ENCODE data around the gene ELAPOR1. TPM values are rescaled to one million over a fixed set of nuclear protein-coding genes. Genes with fewer than 3 reads are reported as not detected.

Gene ELAPOR1
- 0.13 and 0.48 TPM in 2 replicates for total RNA-seq

GRCh38 chr1:109113590-109114341 lies at the start of gene ELAPOR1:
Gene ELAPOR1, plus strand, starts transcription at chr1:109114115. Its CDS starts 69 bp downstream, at chr1:109114184.

DNA sequence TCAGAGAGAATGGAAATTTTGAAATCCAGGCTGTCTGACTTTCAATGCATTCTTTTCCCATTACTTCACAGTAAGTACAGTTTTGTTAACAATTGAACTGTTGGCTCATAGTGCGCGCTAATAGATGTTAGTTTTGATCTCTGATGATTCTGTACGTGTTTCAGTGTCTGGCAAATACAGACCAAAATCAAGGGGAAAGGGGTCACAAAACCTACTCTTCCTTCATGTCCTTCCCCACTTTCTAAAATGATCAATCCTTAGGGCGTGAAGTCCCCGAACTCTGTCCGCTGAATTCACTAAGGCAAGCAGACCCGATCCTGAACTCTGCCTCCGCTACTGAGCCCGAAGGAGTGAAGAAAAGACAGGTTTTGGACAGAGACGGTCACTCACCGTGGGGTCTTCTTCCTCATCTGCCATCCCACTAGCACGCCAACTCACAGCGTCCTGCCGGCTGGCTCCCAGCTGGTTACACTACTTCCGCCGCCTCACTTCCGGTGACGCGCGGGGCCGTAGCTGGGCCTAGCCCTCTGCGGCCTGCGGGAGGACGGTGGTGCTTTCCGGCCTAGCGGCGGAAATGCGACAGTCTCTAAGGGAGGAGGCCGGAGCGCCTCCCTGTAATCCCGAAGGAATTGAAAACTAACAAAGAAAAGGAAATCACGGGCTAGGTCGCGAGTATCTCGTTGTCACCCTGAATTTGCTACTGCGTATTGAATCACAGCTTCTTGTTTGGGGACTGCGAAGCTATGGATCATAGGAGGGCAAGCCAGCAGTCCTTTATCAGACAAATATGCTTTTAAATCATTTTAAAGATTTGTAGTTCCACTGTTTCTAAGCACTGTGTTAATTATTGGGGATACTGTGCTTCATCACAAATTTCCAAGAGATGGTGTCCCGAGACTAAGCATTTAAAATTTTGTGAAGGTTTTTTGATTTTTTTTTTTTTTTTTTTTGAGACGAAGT lies 38.1 kb upstream of the ELAPOR1 start, which contains the start of gene TAF13:
TSS of gene TAF13 (minus strand) at position 473 of the 960 bp plus-strand sequence. CDS start at position 417, 56 bp downstream.

GRCh38 chr1:109090196-109091077 lies 23.5 kb upstream of the ELAPOR1 start, which contains the start of gene TMEM167B:
Gene TMEM167B, plus strand, starts transcription at chr1:109090764. Its CDS starts 109 bp downstream, at chr1:109090873.

Other genes starting within 250 kb of the ELAPOR1 start
- gene GPSM2, start 237.1 kb upstream of the ELAPOR1 start, total RNA-seq: 21.1 and 31.3 TPM in 2 replicates
- gene CLCC1, start 150.6 kb upstream of the ELAPOR1 start, total RNA-seq: 15.5 and 16.3 TPM in 2 replicates
- gene WDR47, start 72.0 kb upstream of the ELAPOR1 start, total RNA-seq: 7.7 and 10.2 TPM in 2 replicates
- 37.8 and 39.0 TPM in 2 replicates for gene TAF13, start 38.1 kb upstream of the ELAPOR1 start, total RNA-seq
- 21.1 and 25.4 TPM in 2 replicates for gene TMEM167B, start 23.4 kb upstream of the ELAPOR1 start, total RNA-seq
- 183 and 298 TPM in 2 replicates for gene SARS1, start 99.8 kb downstream of the ELAPOR1 start, total RNA-seq
- 1.8 and 7.7 TPM in 2 replicates for gene CELSR2, start 135.4 kb downstream of the ELAPOR1 start, total RNA-seq
- 16.8 and 31.3 TPM in 2 replicates for gene PSRC1, start 169.0 kb downstream of the ELAPOR1 start, total RNA-seq
- gene MYBPHL, start 192.9 kb downstream of the ELAPOR1 start, total RNA-seq: not detected in 2 replicates

All from epithelial cell of alveolus of lung (primary cell).